A673 (cell line): ENCODE data around the gene E2F7. TPM values are rescaled to one million over a fixed set of nuclear protein-coding genes. Genes with fewer than 3 reads are reported as not detected.

Experiments used
- BruUV-seq: library from RNA; stranded (reverse); fragments of 400-500 nt; replicated peaks from 2 replicates; lab custom pipeline; 2021; lab: Mats Ljungman, UMichigan
- CTCF ChIA-PET: fragments of 300-600 bp; sonication (Branson Sonifier 250); formaldehyde crosslinking; loops from one replicate; lab custom pipeline; 2022; ENCODE audit warnings: antibody characterized with exemption; lab: Charles Lee
- POLR2A ChIA-PET: fragments of 300-600 bp; sonication (Branson Sonifier 250); formaldehyde crosslinking; loops from one replicate; lab custom pipeline; 2022; ENCODE audit warnings: antibody characterized with exemption; ENCODE audit not compliant: low non-redundant PET; lab: Charles Lee
- DNase-seq: peaks from one replicate; pipeline ENCODE4 v3.0.0-alpha.2; 2015; ENCODE audit warnings: low spot score
- H3K27ac ChIP-seq: fragments of 200-600 bp; sonication (generic); 2 replicates; pipeline ENCODE4 v1.5.1; 2016; ENCODE audit warnings: mixed run types, low read depth, mild to moderate bottlenecking, mixed read lengths, antibody characterized with exemption, low read length; ENCODE audit not compliant: poor library complexity, severe bottlenecking
- H3K27me3 ChIP-seq: fragments of 200-600 bp; sonication (generic); replicated peaks from 2 replicates; pipeline ENCODE4 v1.6.1; 2017; ENCODE audit warnings: mixed run types, low read depth, mild to moderate bottlenecking, mixed read lengths, antibody characterized with exemption, low read length; ENCODE audit not compliant: insufficient read depth, poor library complexity
- H3K36me3 ChIP-seq: fragments of 200-600 bp; sonication (generic); 2 replicates; pipeline ENCODE4 v1.6.1; 2016; ENCODE audit warnings: mixed run types, mild to moderate bottlenecking, mixed read lengths, antibody characterized with exemption, low read length; ENCODE audit not compliant: insufficient read depth, poor library complexity, severe bottlenecking
- H3K4me1 ChIP-seq: fragments of 200-600 bp; sonication (generic); 2 replicates; pipeline ENCODE4 v1.6.1; 2017; ENCODE audit warnings: mixed run types, mild to moderate bottlenecking, mixed read lengths, antibody characterized with exemption, low read length; ENCODE audit not compliant: insufficient read depth, poor library complexity, severe bottlenecking
- H3K4me3 ChIP-seq: fragments of 200-600 bp; sonication (generic); 2 replicates; pipeline ENCODE4 v1.5.1; 2016; ENCODE audit warnings: low read depth, mixed run types, mild to moderate bottlenecking, mixed read lengths, low read length; ENCODE audit not compliant: poor library complexity, severe bottlenecking
- H3K9me3 ChIP-seq: fragments of 200-600 bp; sonication (generic); 2 replicates; pipeline ENCODE4 v1.6.1; 2016; ENCODE audit warnings: mixed run types, low read depth, mild to moderate bottlenecking, mixed read lengths, antibody characterized with exemption, low read length; ENCODE audit not compliant: poor library complexity, severe bottlenecking
- EZH2 ChIP-seq: fragments of 200-600 bp; sonication (generic); IDR thresholded peaks from 2 replicates; pipeline ENCODE4 v1.6.1; 2017; ENCODE audit warnings: borderline replicate concordance, low read depth, mild to moderate bottlenecking, mixed read lengths, antibody characterized with exemption, low read length; ENCODE audit not compliant: poor library complexity, severe bottlenecking
- intact Hi-C: fragments of 100-400 bp; cut with micrococcal nuclease; formaldehyde crosslinking; loops from one replicate; pipeline ENCODE4 v1.10.0; 2022; ENCODE audit not compliant: unreplicated experiment
- total RNA-seq: library from RNA; stranded (reverse); gene quantifications from 2 replicates; pipeline ENCODE4 v1.2.3, GENCODE V29; 2021
- TF ChIP-seq, protein P1 (sequence below): fragments of 300-800, 200-600 bp; sonication (generic); conservative IDR thresholded peaks from 2 replicates; pipeline ENCODE4 v1.5.1; 2017; ENCODE audit warnings: low read depth, mild to moderate bottlenecking, antibody characterized with exemption, low read length, moderate library complexity, mixed read lengths

Gene E2F7
- total RNA-seq, 1 experiment from 2014 or later: 26.7 TPM

DNA sequence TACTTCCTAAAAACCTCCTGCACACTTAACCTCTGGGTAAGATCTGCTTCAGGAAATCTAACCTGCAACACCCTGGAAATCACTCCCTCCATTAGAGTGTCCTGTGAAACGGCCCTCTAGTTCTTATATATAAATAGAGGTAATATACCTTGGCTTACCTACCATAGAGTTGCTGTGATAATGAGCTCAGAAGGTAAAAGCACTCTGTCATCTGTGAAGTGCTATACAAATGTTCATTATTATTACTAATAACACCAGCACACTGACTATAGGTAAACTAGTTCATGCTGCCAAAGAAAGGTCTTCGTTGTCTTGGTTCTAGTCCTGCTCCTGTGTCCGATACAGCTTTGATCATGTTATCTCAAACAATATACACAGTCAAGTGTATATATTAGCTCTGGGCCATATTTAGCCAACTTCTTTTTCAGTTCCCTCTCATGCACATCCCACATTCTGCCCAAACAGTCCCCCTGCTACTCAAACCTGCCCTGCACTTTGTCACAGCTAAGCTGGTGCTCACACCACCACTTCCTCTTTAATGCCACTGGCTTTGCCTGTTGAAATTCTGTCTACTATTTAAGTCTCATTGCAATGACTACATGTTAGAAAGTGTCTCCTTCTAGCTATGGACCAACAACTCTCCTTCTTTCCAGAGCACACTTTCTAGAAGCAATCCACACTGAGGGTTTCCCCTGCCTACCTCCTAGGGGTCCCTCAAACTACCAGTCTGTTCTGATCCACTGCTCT is 5.1 kb downstream of the E2F7 start:
- Histone ChIP-seq H3K9me3 (no peaks in the 10 kb centered on the region), H3K27ac (no peak overlapping the region), H3K27me3 (no peaks in the 10 kb centered on the region), H3K36me3 (peaks cover 27% of the 10 kb centered on the region), H3K4me1 (peaks cover 10% of the 10 kb centered on the region), H3K4me3 (no peak overlapping the region)
- ChIA-PET CTCF (no interaction called here), POLR2A (no interaction called here)
- no peak for DNase-seq
- no TSS peak for BruUV-seq
- TF ChIP-seq EZH2: no peak
- TF ChIP-seq, protein P1, sequence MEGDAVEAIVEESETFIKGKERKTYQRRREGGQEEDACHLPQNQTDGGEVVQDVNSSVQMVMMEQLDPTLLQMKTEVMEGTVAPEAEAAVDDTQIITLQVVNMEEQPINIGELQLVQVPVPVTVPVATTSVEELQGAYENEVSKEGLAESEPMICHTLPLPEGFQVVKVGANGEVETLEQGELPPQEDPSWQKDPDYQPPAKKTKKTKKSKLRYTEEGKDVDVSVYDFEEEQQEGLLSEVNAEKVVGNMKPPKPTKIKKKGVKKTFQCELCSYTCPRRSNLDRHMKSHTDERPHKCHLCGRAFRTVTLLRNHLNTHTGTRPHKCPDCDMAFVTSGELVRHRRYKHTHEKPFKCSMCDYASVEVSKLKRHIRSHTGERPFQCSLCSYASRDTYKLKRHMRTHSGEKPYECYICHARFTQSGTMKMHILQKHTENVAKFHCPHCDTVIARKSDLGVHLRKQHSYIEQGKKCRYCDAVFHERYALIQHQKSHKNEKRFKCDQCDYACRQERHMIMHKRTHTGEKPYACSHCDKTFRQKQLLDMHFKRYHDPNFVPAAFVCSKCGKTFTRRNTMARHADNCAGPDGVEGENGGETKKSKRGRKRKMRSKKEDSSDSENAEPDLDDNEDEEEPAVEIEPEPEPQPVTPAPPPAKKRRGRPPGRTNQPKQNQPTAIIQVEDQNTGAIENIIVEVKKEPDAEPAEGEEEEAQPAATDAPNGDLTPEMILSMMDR: no peak
- intact Hi-C loops: no loop called here

DNA sequence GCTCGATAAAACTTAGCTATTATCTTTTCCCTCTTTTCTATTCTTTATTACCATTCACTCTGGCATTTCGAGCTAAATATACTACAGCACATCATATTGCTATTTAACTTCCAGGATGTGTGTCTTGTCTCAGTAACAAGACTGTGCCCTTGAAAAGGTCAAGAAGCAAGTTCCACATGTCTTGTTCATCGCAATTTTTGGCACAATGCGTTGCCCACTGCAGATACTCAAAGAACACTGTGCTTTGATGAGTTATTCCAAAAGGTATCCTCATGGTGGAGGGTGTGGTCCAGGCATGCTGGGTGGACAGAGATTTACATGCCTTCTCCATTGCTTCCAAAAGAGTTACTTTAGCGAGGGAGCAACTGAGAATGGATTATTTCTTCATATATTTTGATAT is 6.6 kb downstream of the E2F7 start:
- intact Hi-C loops: no loop called here
- no peak for DNase-seq
- Histone ChIP-seq H3K27me3 (no peaks in the 10 kb centered on the region), H3K4me3 (no peak overlapping the region), H3K4me1 (peaks cover under 1% of the 10 kb centered on the region), H3K27ac (no peak overlapping the region), H3K9me3 (no peaks in the 10 kb centered on the region), H3K36me3 (peaks cover 38% of the 10 kb centered on the region)
- ChIA-PET CTCF (no interaction called here), POLR2A (interaction anchor here (0.6 kb wide), 2 partner anchors 148 to 256 kb away, joined by 3 read pairs; no protein-coding TSS in a partner anchor)
- TF ChIP-seq, protein P1: no peak
- TF ChIP-seq EZH2: no peak
- no TSS peak for BruUV-seq

DNA sequence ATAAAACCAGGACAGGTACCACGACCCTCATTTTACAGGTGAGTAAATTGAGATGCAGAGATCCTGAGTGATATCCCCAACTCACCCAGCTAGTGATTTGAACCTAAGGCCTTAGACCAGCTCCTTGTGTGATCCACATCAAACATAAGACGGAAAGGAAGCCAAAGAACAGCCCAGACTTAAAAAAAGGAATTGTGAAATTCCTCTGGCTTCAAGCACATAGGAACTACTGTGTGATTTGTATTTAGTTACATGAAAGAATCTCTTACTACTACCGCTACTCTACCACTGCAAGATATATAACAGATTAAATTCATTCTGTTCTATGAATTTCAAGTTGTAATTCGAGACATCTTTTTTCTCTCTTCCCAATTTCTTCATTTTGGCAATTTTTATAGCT is 10.5 kb downstream of the E2F7 start:
- peaks cover 30% of the 10 kb centered on the region for H3K36me3 ChIP-seq
- ChIA-PET POLR2A (no interaction called here), CTCF (no interaction called here)
- intact Hi-C loops: no loop called here
- H3K4me3 ChIP-seq: no peak overlapping the region
- no peak for DNase-seq
- TF ChIP-seq, protein P1: no peak
- no peak for TF ChIP-seq EZH2
- H3K27ac ChIP-seq: no peak overlapping the region
- H3K9me3 ChIP-seq: no peaks in the 10 kb centered on the region
- no peaks in the 10 kb centered on the region for H3K4me1 ChIP-seq
- no TSS peak for BruUV-seq
- H3K27me3 ChIP-seq: no peaks in the 10 kb centered on the region
